OCI-LY3 (cell line): ENCODE data around the gene TOR1AIP1.

Source experiments
- CTCF ChIP-seq: fragments of 200-600, 300-600 bp; sonication (generic); IDR thresholded peaks from 2 replicates; pipeline ENCODE4 v1.5.1; 2014; ENCODE audit warnings: antibody characterized with exemption, low read length, low read depth
- EZH2phosphoT487 ChIP-seq: fragments of 200-600 bp; shearing (Covaris generic); IDR thresholded peaks from 2 replicates; pipeline ENCODE4 v1.6.1; 2018; ENCODE audit warnings: antibody characterized with exemption, mixed run types, low read depth

GRCh38 chr1:179935909-179936496 lies 53.9 kb downstream of the TOR1AIP1 start:
- TF ChIP-seq EZH2phosphoT487 (no peak), CTCF (no peak)
